ENCODE results near the gene STOML2. TPM values are rescaled to one million over a fixed set of nuclear protein-coding genes. Genes with fewer than 3 reads are reported as not detected.
A peak's percentile ranks its signal among the peaks of the same experiment; 100 is the strongest.

STOML2 gene
- total and polyA plus RNA-seq, 7 experiments from 2014 or later = 34.7 to 126 (median 46.1) TPM

DNA sequence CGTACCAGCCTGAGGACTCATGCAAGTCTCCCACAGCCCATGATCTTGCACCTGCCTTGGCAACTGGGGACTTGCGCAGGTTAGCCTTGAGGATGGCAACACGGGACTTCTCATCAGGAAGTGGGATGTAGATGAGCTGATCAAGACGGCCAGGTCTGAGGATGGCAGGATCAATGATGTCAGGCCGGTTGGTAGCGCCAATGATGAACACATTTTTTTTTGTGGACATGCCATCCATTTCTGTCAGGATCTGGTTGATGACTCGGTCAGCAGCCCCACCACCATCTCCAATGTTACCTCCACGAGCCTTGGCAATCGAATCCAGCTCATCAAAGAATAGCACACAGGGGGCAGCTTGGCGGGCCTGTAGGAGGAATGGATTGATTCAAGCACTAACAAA, 43.5 kb downstream of the STOML2 start:
- Histone ChIP-seq H3K9me3 (ENCODE audit: control insufficient read depth in 2 of 3, low read length in 3 of 3) (no peaks in the 10 kb centered on the region), H3K27me3 (ENCODE audit: control insufficient read depth in 2 of 2, insufficient read depth in 2 of 2, low read length in 2 of 2) (no peaks in the 10 kb centered on the region), H3K27ac (ENCODE audit: low read depth, low read length) (no peak overlapping the region), H3K4me1 (ENCODE audit: control insufficient read depth in 2 of 2, insufficient read depth in 2 of 2, low read length in 2 of 2) (no peaks in the 10 kb centered on the region), H3K36me3 (ENCODE audit: control insufficient read depth in 2 of 3, insufficient read depth in 3 of 3, low read length in 3 of 3) (peaks cover 63 to 85% (median 65%) of the 10 kb centered on the region in 3 experiments), H3K4me3 (ENCODE audit: low read length) (no peak overlapping the region)
- H3K4me1 Mint-ChIP-seq = peaks cover 0 to 12% (median 0%) of the 10 kb centered on the region in 7 donors
- no peak for ATAC-seq
- no peaks in the 10 kb centered on the region for H3K27me3 Mint-ChIP-seq
- peak overlapping the region in 1 of 10 donors; percentile 10 for H3K4me3 Mint-ChIP-seq
- H3K9me3 Mint-ChIP-seq = no peaks in the 10 kb centered on the region
- no peak for DNase-seq
- intact Hi-C loops (cut with micrococcal nuclease) = no loop called here
- H3K36me3 Mint-ChIP-seq = peaks cover 28 to 84% (median 59%) of the 10 kb centered on the region in 5 donors
- ChIA-PET CTCF (no interaction called here), POLR2A (no interaction called here)
- peak overlapping the region in 2 of 9 donors; percentile 64 to 86 for H3K27ac Mint-ChIP-seq

DNA sequence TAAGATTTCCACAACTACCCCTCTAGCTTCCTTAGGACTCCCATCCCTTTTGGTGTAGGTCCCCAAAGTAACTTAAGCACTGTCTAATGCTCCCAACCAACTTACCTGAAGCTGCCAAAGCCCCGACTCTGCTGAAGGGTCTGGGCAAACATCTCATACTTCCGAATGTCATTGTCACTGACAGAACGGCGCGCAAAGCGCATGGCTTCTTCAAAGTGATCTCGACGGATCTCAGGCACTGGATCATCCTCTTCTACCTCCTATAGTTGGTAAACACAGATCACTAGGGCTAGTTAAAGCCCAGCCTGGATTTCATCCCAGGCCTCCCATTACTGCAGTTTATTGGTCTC, 45.7 kb downstream of the STOML2 start:
- POLR2A ChIA-PET = no interaction called here
- Histone ChIP-seq H3K27ac (ENCODE audit: low read depth, low read length) (no peak overlapping the region), H3K4me1 (ENCODE audit: control insufficient read depth in 2 of 2, insufficient read depth in 2 of 2, low read length in 2 of 2) (no peaks in the 10 kb centered on the region), H3K27me3 (ENCODE audit: control insufficient read depth in 2 of 2, insufficient read depth in 2 of 2, low read length in 2 of 2) (no peaks in the 10 kb centered on the region), H3K9me3 (ENCODE audit: control insufficient read depth in 2 of 3, low read length in 3 of 3) (no peaks in the 10 kb centered on the region), H3K36me3 (ENCODE audit: control insufficient read depth in 2 of 3, insufficient read depth in 3 of 3, low read length in 3 of 3) (peaks cover 43 to 69% (median 49%) of the 10 kb centered on the region in 3 experiments), H3K4me3 (ENCODE audit: low read length) (no peak overlapping the region)
- Mint-ChIP-seq H3K4me1 (peaks cover 0 to 9% (median 0%) of the 10 kb centered on the region in 7 donors), H3K27me3 (no peaks in the 10 kb centered on the region), H3K36me3 (peaks cover 22 to 79% (median 49%) of the 10 kb centered on the region in 5 donors), H3K27ac (peak overlapping the region in 2 of 9 donors; percentile 22 to 43), H3K4me3 (no peak overlapping the region), H3K9me3 (no peaks in the 10 kb centered on the region)
- CTCF ChIA-PET = no interaction called here
- DNase-seq (no peak), ATAC-seq (no peak)
- intact Hi-C loops (cut with micrococcal nuclease) = no loop called here

DNA sequence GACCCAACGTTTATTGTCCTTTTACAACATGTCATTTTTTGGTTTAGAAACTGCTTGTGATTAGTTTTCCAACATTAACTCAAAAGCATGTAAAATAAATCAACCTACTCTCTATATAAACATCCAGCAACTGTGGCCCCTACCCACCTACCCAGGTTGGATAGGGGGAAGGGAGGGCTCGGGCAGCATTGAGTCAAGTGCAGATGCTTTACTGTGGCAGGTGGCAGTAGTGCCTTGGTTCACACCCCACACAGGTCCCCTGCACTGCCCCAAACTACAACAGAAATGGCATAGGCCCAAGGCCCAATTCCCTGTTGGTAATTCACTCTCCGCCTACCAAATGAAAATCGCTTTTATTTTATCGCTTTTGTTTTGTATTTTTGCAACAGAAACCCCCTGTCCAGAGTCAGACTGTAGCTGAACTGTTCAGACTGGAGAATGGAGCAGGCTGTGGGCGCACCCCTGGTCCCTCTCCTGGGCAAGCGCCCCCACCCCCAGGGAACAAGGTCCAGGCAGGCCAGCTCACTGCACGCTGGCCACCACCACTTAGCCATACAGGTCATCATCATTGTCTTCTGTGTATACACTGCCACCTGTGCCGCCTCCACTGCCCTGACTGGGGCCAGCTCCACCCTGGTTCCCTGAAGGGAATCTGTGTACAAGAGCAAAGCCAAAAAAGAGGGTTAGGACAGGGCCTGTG, 46.2 kb downstream of the STOML2 start:
- ATAC-seq = peak; percentile 23
- H3K27me3 ChIP-seq (ENCODE audit: control insufficient read depth in 2 of 2, insufficient read depth in 2 of 2, low read length in 2 of 2) = no peaks in the 10 kb centered on the region
- H3K4me1 ChIP-seq (ENCODE audit: control insufficient read depth in 2 of 2, insufficient read depth in 2 of 2, low read length in 2 of 2) = no peaks in the 10 kb centered on the region
- peaks cover 38 to 64% (median 44%) of the 10 kb centered on the region in 3 experiments for H3K36me3 ChIP-seq (ENCODE audit: control insufficient read depth in 2 of 3, insufficient read depth in 3 of 3, low read length in 3 of 3)
- Mint-ChIP-seq H3K4me3 (no peak overlapping the region), H3K27me3 (no peaks in the 10 kb centered on the region), H3K27ac (peak overlapping the region in 2 of 9 donors; percentile 21 to 44), H3K4me1 (peaks cover 0 to 7% (median 0%) of the 10 kb centered on the region in 7 donors), H3K9me3 (no peaks in the 10 kb centered on the region), H3K36me3 (peaks cover 20 to 74% (median 44%) of the 10 kb centered on the region in 5 donors)
- intact Hi-C loops (cut with micrococcal nuclease) = no loop called here
- H3K4me3 ChIP-seq (ENCODE audit: low read length) = no peak overlapping the region
- ChIA-PET POLR2A (no interaction called here), CTCF (no interaction called here)
- no peak for DNase-seq
- H3K9me3 ChIP-seq (ENCODE audit: control insufficient read depth in 2 of 3, low read length in 3 of 3) = no peaks in the 10 kb centered on the region
- no peak overlapping the region for H3K27ac ChIP-seq (ENCODE audit: low read depth, low read length)

DNA sequence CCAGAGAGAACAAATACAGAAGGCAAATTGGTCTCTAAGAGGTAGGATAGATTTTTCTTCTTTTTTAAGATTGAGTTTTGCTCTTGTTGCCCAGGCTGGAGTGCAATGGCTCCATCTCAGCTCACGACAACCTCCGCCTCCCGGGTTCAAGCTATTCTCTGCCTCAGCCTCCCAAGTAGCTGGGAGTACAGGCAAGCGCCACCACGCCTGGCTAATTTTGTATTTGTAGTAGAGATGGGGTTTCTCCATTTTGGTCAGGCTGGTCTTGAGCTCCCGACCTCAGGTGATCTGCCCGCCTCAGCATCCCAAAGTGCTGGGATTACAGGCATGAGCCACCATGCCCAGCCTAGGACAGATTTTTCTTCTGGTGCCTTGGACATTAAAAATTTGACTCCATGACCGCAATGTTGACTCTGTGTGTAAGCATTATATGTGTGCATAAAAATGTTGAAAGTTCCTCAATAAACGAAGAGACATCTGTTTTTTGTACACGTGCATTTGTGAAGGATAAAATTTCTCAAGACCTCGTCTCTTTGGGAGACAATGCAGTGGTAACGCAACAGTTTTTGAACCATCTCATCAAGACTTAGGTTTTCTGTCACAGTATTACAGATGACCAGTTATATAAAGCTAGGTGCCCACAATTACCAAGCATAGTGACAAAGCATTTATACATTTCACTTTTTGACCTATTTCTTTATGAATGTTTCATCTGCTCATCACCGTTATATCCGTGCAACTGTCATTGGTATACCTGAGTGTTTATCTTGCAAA, 47.9 kb downstream of the STOML2 start:
- Histone ChIP-seq H3K4me1 (ENCODE audit: control insufficient read depth in 2 of 2, insufficient read depth in 2 of 2, low read length in 2 of 2) (no peaks in the 10 kb centered on the region), H3K4me3 (ENCODE audit: low read length) (no peak overlapping the region)
- H3K36me3 Mint-ChIP-seq = peaks cover 14 to 64% (median 38%) of the 10 kb centered on the region in 5 donors

DNA sequence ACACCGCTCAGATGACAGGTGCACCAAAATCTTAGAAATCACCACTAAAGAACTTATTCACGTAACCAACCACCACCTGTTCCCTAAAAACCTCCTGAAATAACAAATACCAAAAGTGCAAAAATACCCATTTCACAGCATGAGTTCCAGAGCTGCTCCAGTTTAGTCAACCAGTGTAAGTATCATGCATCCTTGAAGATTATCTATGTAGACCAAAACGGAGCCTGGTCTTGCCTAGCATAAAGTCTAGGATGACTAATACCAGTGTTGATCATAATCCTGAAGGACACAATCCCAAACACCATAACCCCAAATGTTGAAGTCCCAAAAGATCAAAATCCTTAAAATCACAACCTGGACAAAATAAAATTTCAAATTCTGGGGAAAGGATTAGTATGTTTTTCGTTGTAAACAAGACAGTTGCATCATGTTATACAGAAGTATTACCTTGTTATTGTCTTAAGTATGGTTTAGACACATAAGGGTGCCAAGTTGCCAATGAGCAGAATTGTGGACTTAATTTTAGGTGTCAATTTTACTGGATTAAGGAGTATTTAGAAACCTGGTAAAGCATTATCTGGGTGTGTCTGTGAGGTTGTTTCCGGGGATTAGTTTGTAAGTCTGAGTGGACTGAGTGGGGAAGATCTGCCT, 48.6 kb downstream of the STOML2 start:
- H3K4me1 ChIP-seq (ENCODE audit: control insufficient read depth in 2 of 2, insufficient read depth in 2 of 2, low read length in 2 of 2) = no peaks in the 10 kb centered on the region
- H3K27me3 Mint-ChIP-seq = no peaks in the 10 kb centered on the region
- CTCF ChIA-PET = interaction anchor here (2.6 kb wide), 1 partner anchor 155 kb away, joined by 7 read pairs; no protein-coding TSS in a partner anchor
- no peak overlapping the region for H3K4me3 Mint-ChIP-seq
- H3K4me1 Mint-ChIP-seq = peaks cover 1 to 7% (median 5%) of the 10 kb centered on the region in 7 donors
- peaks cover 14 to 57% (median 35%) of the 10 kb centered on the region in 5 donors for H3K36me3 Mint-ChIP-seq
- no peak for ATAC-seq
- POLR2A ChIA-PET = no interaction called here
- no peak for DNase-seq
- H3K4me3 ChIP-seq (ENCODE audit: low read length) = no peak overlapping the region
- peaks cover 13 to 46% (median 28%) of the 10 kb centered on the region in 3 experiments for H3K36me3 ChIP-seq (ENCODE audit: control insufficient read depth in 2 of 3, insufficient read depth in 3 of 3, low read length in 3 of 3)
- intact Hi-C loops (cut with micrococcal nuclease) = no loop called here
- peak overlapping the region in 2 of 9 donors; percentile 5 to 58 for H3K27ac Mint-ChIP-seq
- no peaks in the 10 kb centered on the region for H3K27me3 ChIP-seq (ENCODE audit: control insufficient read depth in 2 of 2, insufficient read depth in 2 of 2, low read length in 2 of 2)
- H3K9me3 Mint-ChIP-seq = no peaks in the 10 kb centered on the region
- no peaks in the 10 kb centered on the region for H3K9me3 ChIP-seq (ENCODE audit: control insufficient read depth in 2 of 3, low read length in 3 of 3)
- H3K27ac ChIP-seq (ENCODE audit: low read depth, low read length) = no peak overlapping the region

More for the DNA sequence above, 47.9 kb downstream of the STOML2 start:
- H3K9me3 Mint-ChIP-seq = no peaks in the 10 kb centered on the region
- peaks cover 1 to 7% (median 5%) of the 10 kb centered on the region in 7 donors for H3K4me1 Mint-ChIP-seq
- no peak overlapping the region for H3K4me3 Mint-ChIP-seq
- ATAC-seq (no peak), DNase-seq (no peak)
- no peaks in the 10 kb centered on the region for H3K27me3 Mint-ChIP-seq
- CTCF ChIA-PET = interaction anchor here (2.6 kb wide), 1 partner anchor 156 kb away, joined by 7 read pairs; no protein-coding TSS in a partner anchor
- H3K36me3 ChIP-seq (ENCODE audit: control insufficient read depth in 2 of 3, insufficient read depth in 3 of 3, low read length in 3 of 3) = peaks cover 21 to 47% (median 30%) of the 10 kb centered on the region in 3 experiments
- H3K27ac ChIP-seq (ENCODE audit: low read depth, low read length) = no peak overlapping the region
- intact Hi-C loops (cut with micrococcal nuclease) = no loop called here
- POLR2A ChIA-PET = no interaction called here
- H3K27me3 ChIP-seq (ENCODE audit: control insufficient read depth in 2 of 2, insufficient read depth in 2 of 2, low read length in 2 of 2) = no peaks in the 10 kb centered on the region
- H3K9me3 ChIP-seq (ENCODE audit: control insufficient read depth in 2 of 3, low read length in 3 of 3) = no peaks in the 10 kb centered on the region
- peak overlapping the region in 1 of 9 donors; percentile 5 for H3K27ac Mint-ChIP-seq

Measured in naive thymus-derived CD4-positive, alpha-beta T cell (primary cell).